WTC11 (cell line): Measurements from ENCODE around the gene POLR3GL.

Source experiments
- AFF4 ChIP-seq: sonication (generic); formaldehyde crosslinking; IDR thresholded peaks from 2 replicates; pipeline ENCODE4 v1.8.1; 2023; ENCODE audit warnings: mild to moderate bottlenecking, missing genetic modification reagents, borderline replicate concordance
- CTCF ChIP-seq: fragments of 200-600 bp; IDR thresholded peaks from 2 replicates; pipeline ENCODE4 v1.8.0; 2022; ENCODE audit warnings: antibody characterized with exemption
- ESRRA ChIP-seq: sonication (generic); formaldehyde crosslinking; IDR thresholded peaks from 2 replicates; pipeline ENCODE4 v1.8.1; 2022; ENCODE audit warnings: mild to moderate bottlenecking, missing genetic modification reagents, borderline replicate concordance
- FOXJ3 ChIP-seq: sonication (generic); formaldehyde crosslinking; IDR thresholded peaks from 2 replicates; pipeline ENCODE4 v1.9.0; 2021; ENCODE audit warnings: missing genetic modification reagents, mild to moderate bottlenecking, borderline replicate concordance
- FOXK1 ChIP-seq: sonication (generic); formaldehyde crosslinking; IDR thresholded peaks from 2 replicates; pipeline ENCODE4 v1.8.0; 2022; ENCODE audit warnings: mild to moderate bottlenecking, moderate library complexity, missing genetic modification reagents
- JUN ChIP-seq: sonication (generic); formaldehyde crosslinking; IDR thresholded peaks from 2 replicates; pipeline ENCODE4 v1.8.0; 2023; ENCODE audit warnings: mild to moderate bottlenecking, missing genetic modification reagents
- MLX ChIP-seq: sonication (generic); formaldehyde crosslinking; IDR thresholded peaks from 2 replicates; pipeline ENCODE4 v1.8.1; 2023; ENCODE audit warnings: mild to moderate bottlenecking, missing genetic modification reagents, moderate library complexity
- MXD4 ChIP-seq: fragments of 250-450 bp; sonication (Bioruptor Pico); IDR thresholded peaks from 2 replicates; pipeline ENCODE4 v1.8.0; 2021; ENCODE audit warnings: mild to moderate bottlenecking, moderate library complexity, borderline replicate concordance
- USF1 ChIP-seq: sonication (generic); formaldehyde crosslinking; IDR thresholded peaks from 2 replicates; pipeline ENCODE4 v1.8.0; 2022; ENCODE audit warnings: mild to moderate bottlenecking, missing genetic modification reagents
- ZNF121 ChIP-seq: sonication (generic); formaldehyde crosslinking; IDR thresholded peaks from 2 replicates; pipeline ENCODE4 v1.8.0; 2023; ENCODE audit warnings: missing genetic modification reagents

- TF ChIP-seq CTCF (no peak), ESRRA (CRISPR knock-in tag) (no peak), FOXJ3 (no peak), JUN (CRISPR knock-in tag) (no peak), AFF4 (CRISPR knock-in tag) (no peak), ZNF121 (CRISPR knock-in tag) (no peak), MLX (CRISPR knock-in tag) (no peak), FOXK1 (CRISPR knock-in tag) (no peak), USF1 (CRISPR knock-in tag) (no peak), MXD4 (no peak)
These were observed 55.0 kb downstream of the POLR3GL start for GRCh38 chr1:146019231-146020057.
